Activated T-cell treated with anti-CD3 and anti-CD28 coated beads, Interleukin-2, amount 50 U/mL, for 24 hours (primary cell): ENCODE data around the gene IL18R1.
"Not testable (repeated sequence)": the region's sequence is repeated elsewhere in the genome, so short reads cannot be mapped to it uniquely, and the experiment has no call there.

ENCODE experiments used
- DNase-seq: peaks from one replicate; pipeline ENCODE4 v3.0.0-alpha.2; 2020
- H3K27ac Mint-ChIP-seq: 2 replicates; pipeline ENCODE4 v1.8.0; 2020; ENCODE audit warnings: mild to moderate bottlenecking, mixed read lengths
- H3K27me3 Mint-ChIP-seq: 2 replicates; pipeline ENCODE4 v1.8.0; 2020; ENCODE audit warnings: mixed read lengths
- H3K36me3 Mint-ChIP-seq: 2 replicates; pipeline ENCODE4 v1.8.0; 2020; ENCODE audit warnings: low read depth, mixed read lengths
- H3K4me1 Mint-ChIP-seq: 2 replicates; pipeline ENCODE4 v1.8.0; 2020; ENCODE audit warnings: low read depth, mixed read lengths
- H3K4me3 Mint-ChIP-seq: 2 replicates; pipeline ENCODE4 v1.8.0; 2020; ENCODE audit warnings: mild to moderate bottlenecking, moderate library complexity, mixed read lengths
- H3K9me3 Mint-ChIP-seq: 2 replicates; pipeline ENCODE4 v1.8.0; 2020; ENCODE audit warnings: mixed read lengths

Gene IL18R1, protein sequence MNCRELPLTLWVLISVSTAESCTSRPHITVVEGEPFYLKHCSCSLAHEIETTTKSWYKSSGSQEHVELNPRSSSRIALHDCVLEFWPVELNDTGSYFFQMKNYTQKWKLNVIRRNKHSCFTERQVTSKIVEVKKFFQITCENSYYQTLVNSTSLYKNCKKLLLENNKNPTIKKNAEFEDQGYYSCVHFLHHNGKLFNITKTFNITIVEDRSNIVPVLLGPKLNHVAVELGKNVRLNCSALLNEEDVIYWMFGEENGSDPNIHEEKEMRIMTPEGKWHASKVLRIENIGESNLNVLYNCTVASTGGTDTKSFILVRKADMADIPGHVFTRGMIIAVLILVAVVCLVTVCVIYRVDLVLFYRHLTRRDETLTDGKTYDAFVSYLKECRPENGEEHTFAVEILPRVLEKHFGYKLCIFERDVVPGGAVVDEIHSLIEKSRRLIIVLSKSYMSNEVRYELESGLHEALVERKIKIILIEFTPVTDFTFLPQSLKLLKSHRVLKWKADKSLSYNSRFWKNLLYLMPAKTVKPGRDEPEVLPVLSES

DNA sequence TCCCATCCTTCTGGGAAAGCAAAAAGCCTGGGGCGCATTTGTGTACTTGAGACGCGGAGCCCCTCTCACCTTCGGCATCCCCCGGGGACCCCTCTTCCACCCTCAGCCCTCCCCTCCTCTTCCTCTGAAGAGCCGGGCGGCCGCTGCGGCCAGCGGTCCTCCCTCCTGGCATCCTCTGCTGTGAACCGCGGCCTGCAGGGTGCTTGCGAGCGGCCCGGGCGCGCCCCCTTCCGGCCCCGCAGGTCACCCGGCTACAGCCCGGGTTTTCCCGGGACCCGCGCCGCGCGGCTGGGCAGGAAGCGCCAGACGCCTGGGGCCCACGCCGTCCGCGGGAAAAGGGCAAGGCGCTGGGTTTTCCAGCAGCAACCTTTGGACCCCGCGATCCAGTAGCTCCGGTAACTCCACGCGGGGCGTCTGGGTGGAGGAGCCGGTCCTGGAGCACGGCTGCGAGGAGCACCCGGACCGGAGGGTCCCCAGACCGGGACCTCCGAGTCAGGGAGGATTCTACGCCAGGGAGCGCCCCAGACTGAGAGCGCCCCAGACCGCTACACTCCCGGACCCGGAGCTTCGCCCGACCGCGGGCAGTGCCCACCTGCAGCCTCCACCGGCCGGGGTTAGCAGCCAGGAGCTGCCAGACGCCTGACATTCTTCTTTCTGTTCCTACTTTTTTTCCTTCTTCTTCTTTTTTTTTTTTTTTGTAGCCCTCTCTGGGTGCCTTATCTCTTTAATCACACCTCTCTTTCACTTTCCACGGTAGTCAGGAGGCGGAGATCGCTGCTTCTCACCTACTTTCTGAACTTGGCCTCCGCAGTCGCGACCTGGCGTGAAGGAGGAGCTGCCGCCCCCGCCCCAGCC lies at the start of gene IL18R1:
Gene IL18R1, plus strand, starts transcription at position 271 of the 855 bp plus-strand sequence. CDS start 6,865 bp downstream, outside the sequence.
- no peaks in the 10 kb centered on the region for H3K9me3 Mint-ChIP-seq
- H3K4me1 Mint-ChIP-seq: peaks cover 53% of the 10 kb centered on the region
- peak; percentile 87 for DNase-seq
- no peaks in the 10 kb centered on the region for H3K27me3 Mint-ChIP-seq
- H3K4me3 Mint-ChIP-seq: peak within 1 kb of the TSS; percentile 98
- H3K36me3 Mint-ChIP-seq: peaks cover 37% of the 10 kb centered on the region
- peak within 1 kb of the TSS; percentile 99 for H3K27ac Mint-ChIP-seq

DNA sequence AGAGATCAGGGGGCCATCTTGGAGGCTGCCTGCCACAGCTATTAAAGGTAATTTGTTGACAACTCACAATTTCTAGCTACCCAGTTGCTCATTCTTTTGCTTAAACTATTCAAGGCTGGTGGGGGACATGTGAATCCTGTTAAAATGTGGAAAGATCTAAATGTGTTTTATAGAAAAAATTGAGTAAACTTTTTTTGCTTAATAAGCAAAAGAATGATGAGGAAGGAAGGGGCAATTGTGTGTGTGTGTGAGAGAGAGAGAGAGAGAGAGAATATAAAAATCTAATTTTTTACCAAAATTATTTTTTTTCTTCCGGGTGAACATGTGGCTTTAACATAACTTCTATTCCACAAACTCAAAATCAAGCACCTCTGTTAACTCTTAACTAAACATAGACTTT lies 49.5 kb upstream of the IL18R1 start:
- no peak for DNase-seq
- Mint-ChIP-seq H3K9me3 (no peaks in the 10 kb centered on the region), H3K36me3 (no peaks in the 10 kb centered on the region), H3K4me1 (peaks cover 46% of the 10 kb centered on the region), H3K27ac (peak overlapping the region; percentile 97), H3K27me3 (no peaks in the 10 kb centered on the region), H3K4me3 (no peak overlapping the region)

DNA sequence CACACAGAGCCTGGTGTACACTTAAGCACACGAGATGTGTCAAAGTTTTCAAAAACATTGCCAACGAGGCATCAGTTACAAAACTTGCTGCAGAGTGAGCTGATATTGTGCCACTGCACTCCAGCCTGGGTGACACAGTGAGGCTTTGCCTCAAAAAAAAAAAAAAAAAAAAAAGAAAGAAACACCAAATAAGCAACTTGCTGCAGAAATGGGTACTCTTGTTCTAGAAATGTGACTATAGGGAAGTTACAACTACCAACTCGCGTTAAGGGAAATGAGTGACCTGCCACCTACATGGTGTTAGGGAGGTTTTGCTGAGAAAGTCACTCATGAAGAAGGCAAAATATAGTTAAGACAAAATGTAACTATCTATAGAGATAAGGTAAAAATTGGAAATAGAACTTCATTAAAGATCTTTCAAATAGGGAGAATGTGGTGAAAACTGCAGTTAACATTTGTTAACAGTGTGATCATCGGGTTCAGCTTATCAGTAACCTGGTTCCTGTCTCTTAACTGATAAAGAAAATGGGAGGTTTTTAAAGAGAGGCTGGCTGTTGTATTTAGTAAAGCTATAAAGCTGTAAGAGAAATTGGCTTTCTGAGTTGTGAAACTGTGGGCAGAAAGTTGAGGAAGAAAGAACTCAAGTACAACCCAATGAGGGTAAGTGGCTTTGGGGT lies 44.5 kb upstream of the IL18R1 start, which contains the start of gene IL1RL1:
Gene IL1RL1, plus strand, starts transcription at position 600 of the 677 bp plus-strand sequence. CDS start 26,702 bp downstream, outside the sequence.
- H3K27ac Mint-ChIP-seq: no peak within 1 kb of the TSS
- H3K36me3 Mint-ChIP-seq: no peaks in the 10 kb centered on the region
- peaks cover 11% of the 10 kb centered on the region for H3K4me1 Mint-ChIP-seq
- DNase-seq: no peak
- H3K4me3 Mint-ChIP-seq: no peak within 1 kb of the TSS
- no peaks in the 10 kb centered on the region for H3K27me3 Mint-ChIP-seq
- H3K9me3 Mint-ChIP-seq: no peaks in the 10 kb centered on the region

DNA sequence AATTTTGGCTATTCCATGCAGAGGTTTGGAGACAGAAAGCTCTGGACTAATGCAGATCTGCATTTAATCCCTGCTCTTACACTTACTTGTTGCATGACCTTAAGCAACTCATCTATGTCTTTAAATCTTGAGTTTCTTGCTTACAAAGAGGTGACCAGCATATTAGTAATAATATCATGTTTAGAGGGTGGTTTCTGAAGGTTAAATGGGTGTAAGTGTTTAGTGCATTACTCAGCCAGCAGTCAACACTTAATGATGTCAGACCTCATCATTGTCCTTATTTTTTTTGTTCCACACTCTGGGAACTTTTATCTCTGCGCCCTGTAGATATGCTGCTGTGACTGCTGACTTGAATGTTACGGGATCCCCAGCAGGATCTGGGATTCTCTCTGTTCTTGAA lies 42.6 kb upstream of the IL18R1 start:
- DNase-seq: no peak
- H3K4me1 Mint-ChIP-seq: peaks cover 5% of the 10 kb centered on the region
- no peak overlapping the region for H3K27ac Mint-ChIP-seq
- H3K9me3 Mint-ChIP-seq: no peaks in the 10 kb centered on the region
- H3K36me3 Mint-ChIP-seq: no peaks in the 10 kb centered on the region
- no peak overlapping the region for H3K4me3 Mint-ChIP-seq
- no peaks in the 10 kb centered on the region for H3K27me3 Mint-ChIP-seq

DNA sequence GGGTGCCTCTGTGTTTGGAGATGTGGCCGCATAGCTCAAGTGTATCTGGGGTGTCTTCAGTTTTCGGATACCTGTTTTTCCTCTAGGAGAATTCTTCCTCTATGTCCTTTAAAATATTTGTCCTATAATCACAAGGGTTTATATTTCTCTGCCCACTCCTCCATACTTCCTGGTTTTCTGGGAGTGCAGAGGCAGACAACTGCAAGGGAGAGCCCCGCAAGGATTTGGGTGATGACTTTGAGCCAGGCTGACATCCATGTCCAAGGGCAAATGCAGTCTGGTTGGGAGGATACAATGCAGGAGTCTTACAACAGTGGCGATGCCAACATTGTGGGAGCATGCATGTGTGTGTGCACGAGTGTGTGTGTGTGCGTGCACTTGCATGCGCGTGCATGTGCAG lies 42.1 kb upstream of the IL18R1 start:
- no peaks in the 10 kb centered on the region for H3K27me3 Mint-ChIP-seq
- H3K36me3 Mint-ChIP-seq: no peaks in the 10 kb centered on the region
- H3K4me1 Mint-ChIP-seq: peaks cover 5% of the 10 kb centered on the region
- H3K27ac Mint-ChIP-seq: no peak overlapping the region
- H3K4me3 Mint-ChIP-seq: no peak overlapping the region
- no peaks in the 10 kb centered on the region for H3K9me3 Mint-ChIP-seq
- DNase-seq: no peak

DNA sequence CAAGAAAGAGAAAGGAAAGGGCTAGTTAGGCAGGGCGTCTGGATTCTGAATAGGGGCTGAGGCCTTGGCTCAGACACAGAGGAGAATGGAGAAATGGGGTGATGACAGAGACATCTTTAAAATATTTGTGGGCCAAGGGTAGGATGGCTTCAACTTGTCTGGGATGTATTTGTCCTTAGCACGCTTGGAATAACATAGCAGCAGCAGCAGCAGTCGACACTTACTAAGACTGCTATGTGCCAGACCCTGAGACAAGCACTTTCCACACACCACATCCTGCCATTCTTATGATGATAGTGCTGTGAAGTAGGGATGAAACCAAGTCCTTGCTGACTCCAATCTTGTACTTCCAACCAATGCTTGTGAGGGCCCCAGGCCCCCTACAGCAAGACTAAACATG lies 41.6 kb upstream of the IL18R1 start:
- Mint-ChIP-seq H3K4me1 (peaks cover 5% of the 10 kb centered on the region), H3K27ac (no peak overlapping the region), H3K27me3 (no peaks in the 10 kb centered on the region), H3K36me3 (no peaks in the 10 kb centered on the region), H3K4me3 (no peak overlapping the region), H3K9me3 (no peaks in the 10 kb centered on the region)
- no peak for DNase-seq

DNA sequence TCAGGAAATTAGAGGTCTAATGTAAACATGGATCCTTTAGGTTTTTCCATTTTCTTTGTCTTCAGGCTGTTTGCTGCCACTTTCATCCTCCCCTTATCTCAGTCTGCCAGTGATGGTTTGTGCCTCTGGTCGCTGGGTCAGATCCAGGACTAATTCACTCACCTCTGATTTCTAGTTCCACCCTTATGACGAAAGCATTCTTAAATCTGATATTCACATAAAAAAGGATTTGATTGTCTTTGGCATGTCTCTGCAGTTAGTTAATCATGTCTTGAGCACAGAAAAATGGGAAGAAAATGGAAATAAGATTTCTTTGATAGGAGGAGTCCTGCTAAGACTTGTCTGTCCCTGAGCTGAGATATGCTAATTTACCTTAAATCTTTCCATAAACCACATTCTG lies 39.7 kb upstream of the IL18R1 start:
- no peak for DNase-seq
- H3K4me1 Mint-ChIP-seq: peaks cover 5% of the 10 kb centered on the region
- H3K27me3 Mint-ChIP-seq: no peaks in the 10 kb centered on the region
- no peaks in the 10 kb centered on the region for H3K9me3 Mint-ChIP-seq
- H3K4me3 Mint-ChIP-seq: no peak overlapping the region
- H3K27ac Mint-ChIP-seq: no peak overlapping the region
- no peaks in the 10 kb centered on the region for H3K36me3 Mint-ChIP-seq

DNA sequence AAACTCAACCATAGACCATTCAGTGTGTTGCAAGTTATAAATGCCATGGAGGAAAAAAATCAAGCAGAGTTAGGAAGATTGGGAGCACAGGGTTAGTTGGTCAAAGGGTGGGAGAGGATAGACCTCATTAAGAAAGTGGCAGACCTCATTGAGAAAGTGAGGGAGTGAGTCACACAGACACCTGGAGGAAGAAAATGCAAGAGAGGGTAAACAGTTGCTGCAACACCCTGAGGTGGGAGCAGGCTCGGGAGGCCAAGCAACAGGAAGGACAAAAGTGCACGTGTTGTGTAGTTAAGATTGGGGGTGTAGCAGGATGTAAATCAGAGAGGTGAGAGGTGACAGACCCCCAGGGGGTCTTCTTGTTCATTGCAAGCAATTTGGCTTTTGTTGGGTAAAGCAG lies 37.9 kb upstream of the IL18R1 start:
- no peaks in the 10 kb centered on the region for H3K27me3 Mint-ChIP-seq
- H3K4me1 Mint-ChIP-seq: peaks cover 2% of the 10 kb centered on the region
- H3K27ac Mint-ChIP-seq: no peak overlapping the region
- no peaks in the 10 kb centered on the region for H3K9me3 Mint-ChIP-seq
- H3K36me3 Mint-ChIP-seq: no peaks in the 10 kb centered on the region
- DNase-seq: no peak
- H3K4me3 Mint-ChIP-seq: no peak overlapping the region

DNA sequence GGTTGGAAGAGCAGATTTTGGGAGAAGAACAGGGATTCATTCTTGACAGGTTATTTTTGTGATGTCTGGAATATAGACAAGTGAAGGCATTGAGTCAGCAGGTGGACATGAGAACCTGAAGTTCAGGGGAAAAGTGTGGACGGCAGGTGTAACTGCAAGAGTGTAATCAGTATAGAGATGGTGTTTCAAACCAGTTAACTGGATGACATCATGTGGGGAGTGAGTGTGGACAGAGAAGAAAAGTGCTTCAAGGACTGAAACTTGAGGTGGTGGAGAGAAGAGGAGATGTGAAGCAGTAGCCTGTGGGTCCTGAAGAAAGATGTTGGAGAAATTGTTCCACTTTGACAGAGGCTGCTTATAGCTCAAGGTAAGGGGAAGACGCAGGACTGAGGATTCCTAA lies 37.2 kb upstream of the IL18R1 start:
- Mint-ChIP-seq H3K4me1 (no peaks in the 10 kb centered on the region), H3K27ac (no peak overlapping the region), H3K36me3 (no peaks in the 10 kb centered on the region), H3K27me3 (no peaks in the 10 kb centered on the region), H3K4me3 (no peak overlapping the region), H3K9me3 (no peaks in the 10 kb centered on the region)
- no peak for DNase-seq

DNA sequence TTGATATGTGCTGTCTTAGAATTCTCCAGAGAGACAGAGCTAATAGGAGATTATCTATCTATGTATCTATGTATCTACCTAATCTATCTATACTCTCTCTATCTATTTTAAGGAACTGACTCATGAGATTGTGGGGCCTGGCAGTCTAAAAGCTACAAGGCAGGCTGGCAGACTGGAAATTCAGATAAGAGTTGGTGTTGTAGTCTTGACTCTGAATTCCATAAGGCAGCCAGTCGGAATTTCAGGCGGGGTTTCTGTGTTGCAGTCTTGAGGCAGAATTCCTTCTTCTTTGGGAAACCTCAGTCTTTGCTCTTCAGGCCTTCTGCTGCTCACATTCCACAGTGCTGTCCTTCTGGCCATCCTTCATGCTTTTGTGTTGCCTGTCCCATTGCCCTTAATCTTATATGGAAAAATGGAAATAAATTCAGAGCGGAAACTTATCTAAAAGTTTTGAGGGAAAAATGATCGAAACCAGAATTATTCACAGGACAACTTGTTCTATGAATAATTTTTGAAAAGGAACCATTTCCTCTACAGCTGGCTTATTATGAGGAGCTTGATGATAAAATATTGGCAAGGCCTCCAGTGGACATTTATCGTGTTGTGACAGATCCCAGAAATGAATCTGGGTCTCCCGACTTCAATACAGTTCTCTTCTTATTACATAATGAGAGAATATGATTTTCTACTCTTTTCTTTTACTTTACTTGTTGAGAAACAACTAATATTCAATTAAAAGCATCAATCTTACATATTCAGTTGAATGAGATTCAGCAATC lies 33.5 kb upstream of the IL18R1 start:
- no peaks in the 10 kb centered on the region for H3K9me3 Mint-ChIP-seq
- no peak overlapping the region for H3K27ac Mint-ChIP-seq
- no peaks in the 10 kb centered on the region for H3K4me1 Mint-ChIP-seq
- no peaks in the 10 kb centered on the region for H3K36me3 Mint-ChIP-seq
- DNase-seq: no peak
- H3K27me3 Mint-ChIP-seq: no peaks in the 10 kb centered on the region
- H3K4me3 Mint-ChIP-seq: no peak overlapping the region

DNA sequence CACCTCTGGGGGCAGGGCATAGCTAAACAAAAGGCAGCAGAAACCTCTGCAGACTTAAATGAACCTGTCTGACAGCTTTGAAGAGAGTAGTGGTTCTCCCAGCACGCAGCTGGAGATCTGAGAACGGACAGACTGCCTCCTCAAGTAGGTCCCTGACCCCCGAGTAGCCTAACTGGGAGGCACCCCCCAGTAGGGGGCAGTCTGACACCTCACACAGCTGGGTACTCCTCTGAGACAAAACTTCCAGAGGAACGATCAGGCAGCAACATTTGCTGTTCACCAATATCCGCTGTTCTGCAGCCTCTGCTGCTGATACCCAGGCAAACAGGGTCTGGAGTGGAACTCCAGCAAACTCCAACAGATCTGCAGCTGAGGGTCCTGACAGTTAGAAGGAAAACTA lies 30.7 kb upstream of the IL18R1 start:
- H3K27ac Mint-ChIP-seq, H3K9me3 Mint-ChIP-seq, H3K4me3 Mint-ChIP-seq, H3K4me1 Mint-ChIP-seq, H3K27me3 Mint-ChIP-seq, H3K36me3 Mint-ChIP-seq: not testable (repeated sequence)
- DNase-seq: peak; percentile 43

DNA sequence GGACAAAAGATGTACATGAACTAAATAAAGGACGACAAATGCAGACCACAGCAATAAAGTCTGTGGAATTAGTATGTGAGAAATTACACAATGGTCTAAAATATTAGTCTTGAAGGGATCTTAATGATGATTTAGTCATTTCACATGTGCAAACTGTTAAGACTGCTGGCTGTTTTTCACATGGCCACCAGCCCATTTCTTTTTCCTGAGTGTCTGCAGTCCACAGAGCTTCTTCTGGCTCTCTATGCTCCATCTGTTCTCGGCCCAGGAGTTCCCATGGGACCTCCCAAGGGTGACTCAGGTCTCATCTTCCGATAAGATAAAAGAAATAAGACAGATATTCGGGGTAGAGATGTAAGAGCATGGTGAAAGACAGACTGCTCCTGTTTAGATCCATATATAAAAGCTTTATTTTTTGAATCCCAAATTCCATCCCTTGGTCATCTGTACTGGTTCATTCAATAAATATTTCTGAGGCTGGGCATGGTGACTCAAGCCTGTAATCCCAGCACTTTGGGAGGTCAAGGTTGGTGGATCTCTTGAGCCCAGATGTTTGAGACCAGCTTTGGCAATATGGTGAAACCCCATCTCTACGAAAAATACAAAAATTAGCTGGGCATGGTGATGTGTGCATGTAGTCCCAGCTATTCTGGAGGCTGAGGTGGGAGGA lies 24.1 kb upstream of the IL18R1 start:
- Mint-ChIP-seq H3K9me3 (no peaks in the 10 kb centered on the region), H3K4me1 (peaks cover 17% of the 10 kb centered on the region), H3K27me3 (peaks cover 5% of the 10 kb centered on the region), H3K36me3 (no peaks in the 10 kb centered on the region), H3K27ac (no peak overlapping the region), H3K4me3 (no peak overlapping the region)
- DNase-seq: no peak

DNA sequence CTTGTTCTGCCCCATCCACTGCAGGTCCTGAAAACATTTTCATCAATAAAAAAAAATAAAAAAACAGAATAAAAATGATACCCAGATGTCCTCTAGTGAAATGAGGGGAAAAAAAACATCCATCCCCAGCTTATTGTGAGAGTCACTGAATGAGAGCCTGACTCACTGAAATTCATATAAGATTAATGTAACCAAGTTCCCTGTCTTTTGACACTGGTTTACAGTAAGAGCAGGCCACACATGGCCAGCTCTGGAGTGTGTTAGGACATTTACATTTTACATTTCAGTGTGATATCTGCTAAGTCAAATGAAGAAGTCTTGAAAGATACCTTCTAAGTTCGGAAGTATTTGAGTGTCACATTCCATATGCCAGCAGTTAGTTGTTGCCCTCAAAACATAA lies 21.1 kb upstream of the IL18R1 start:
- no peaks in the 10 kb centered on the region for H3K9me3 Mint-ChIP-seq
- no peak for DNase-seq
- peaks cover 37% of the 10 kb centered on the region for H3K4me1 Mint-ChIP-seq
- H3K36me3 Mint-ChIP-seq: no peaks in the 10 kb centered on the region
- H3K4me3 Mint-ChIP-seq: no peak overlapping the region
- peaks cover 3% of the 10 kb centered on the region for H3K27me3 Mint-ChIP-seq
- H3K27ac Mint-ChIP-seq: no peak overlapping the region
